Activated naive CD4-positive, alpha-beta T cell treated with anti-CD3 and anti-CD28 coated beads, Interleukin-2, amount 50 U/mL, for 16 hours (primary cell): ENCODE data around the gene WDFY2.
A peak's percentile ranks its signal among the peaks of the same experiment; 100 is the strongest.

Source experiments
- DNase-seq: peaks from one replicate; pipeline ENCODE4 v3.0.0-alpha.2; 2020

Gene WDFY2

DNA sequence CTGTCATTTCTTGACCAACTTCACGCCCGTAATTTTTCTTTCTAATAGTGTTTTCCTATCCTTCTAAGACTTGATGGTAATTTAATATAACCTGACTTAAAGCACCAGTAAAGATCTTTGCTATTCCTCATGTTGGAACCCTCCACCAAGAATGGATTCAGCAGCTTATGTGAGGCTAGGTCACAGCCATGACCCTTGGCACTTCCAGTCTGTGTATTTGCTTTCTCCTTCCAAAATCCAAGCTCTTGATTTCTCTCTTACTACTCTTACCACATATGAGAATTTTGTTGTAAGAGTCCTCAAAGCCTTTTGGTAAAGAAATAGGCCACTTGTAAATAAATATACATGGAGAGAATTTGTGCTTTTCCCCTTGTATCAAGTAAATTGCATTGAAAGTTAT lies 158.3 kb downstream of the WDFY2 start:
- no peak for DNase-seq

DNA sequence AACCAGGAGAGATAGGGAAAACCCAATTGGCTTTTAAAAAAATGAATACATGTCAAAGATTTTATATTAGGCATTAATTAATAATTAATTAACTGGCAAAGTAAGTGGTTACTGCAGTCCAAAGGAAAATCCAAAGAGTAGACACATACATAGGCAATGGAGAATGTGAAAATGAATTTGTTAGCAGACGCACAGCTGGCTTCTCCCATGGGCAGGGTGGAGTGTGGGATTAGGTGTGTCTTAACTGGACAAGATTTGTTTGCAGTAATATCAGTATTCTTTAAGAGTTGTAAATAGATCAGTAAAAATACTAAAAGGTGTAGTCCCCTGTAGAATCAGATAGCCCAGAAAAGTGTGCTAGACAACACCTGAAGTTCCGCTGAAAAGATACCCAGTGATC lies 161.0 kb downstream of the WDFY2 start:
- DNase-seq: no peak

DNA sequence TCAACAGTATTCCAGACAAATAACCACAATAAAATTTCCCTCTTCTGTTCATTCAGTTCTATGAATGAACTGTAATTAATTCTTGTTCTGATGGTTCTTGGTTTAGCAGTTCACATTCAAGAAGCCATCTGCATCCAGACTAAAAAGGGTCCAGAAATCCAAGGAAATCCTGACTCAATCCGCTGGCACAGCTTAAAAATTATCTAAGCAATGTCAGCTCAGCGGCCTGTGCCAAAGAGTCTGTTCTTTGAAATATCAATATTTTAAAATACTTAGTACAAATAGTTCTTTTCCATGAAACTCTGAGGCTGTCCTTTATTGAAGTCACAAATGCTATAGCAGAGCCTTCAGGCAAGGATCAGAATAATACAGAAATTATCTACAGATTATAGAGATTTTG lies 162.5 kb downstream of the WDFY2 start:
- DNase-seq: no peak

DNA sequence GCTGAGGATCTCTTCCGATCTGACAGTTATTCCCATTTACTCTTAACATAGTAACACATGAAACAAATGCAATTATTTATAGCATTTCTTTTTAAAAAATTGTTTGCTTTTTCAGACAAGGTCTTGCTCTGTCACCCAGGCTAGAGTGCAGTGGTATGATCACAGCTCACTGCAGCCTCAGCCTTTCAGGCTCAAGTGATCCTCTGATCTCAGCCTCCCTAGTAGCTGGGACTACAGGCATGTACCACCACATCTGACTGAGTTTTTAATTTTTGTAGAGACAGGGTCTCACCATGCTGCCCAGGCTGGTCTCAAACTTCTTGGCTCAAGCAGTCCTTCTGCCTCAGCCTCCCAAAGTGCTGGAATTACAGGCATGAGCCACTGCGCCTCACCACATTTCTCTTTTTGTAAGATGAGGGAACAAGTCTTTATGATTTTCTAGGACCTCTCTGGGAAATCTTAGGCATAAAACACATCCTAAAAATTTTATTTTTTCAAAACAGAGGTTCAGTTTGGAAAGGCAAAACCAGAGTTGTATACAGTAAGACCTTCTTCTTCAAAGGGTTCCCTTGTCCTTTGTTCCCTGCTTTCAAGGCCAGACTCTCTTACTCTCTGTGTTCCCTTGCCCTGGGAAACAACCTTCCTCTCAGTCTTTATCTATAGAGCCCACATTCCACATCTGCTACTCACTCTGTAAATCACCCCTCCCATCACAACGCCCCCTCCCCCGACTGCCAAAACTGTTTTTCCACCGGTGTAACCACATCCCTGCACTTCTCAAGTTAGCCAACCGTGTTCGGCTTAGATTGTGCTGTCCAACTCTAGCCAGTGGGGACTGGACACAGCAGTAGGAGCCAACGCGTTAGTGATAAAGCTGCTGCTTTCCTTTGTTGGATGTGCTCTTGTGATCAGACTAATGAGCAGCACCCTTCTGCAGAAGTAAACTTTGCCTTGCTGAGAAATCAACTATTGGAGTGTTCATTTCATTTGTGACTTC lies 163.5 kb downstream of the WDFY2 start:
- no peak for DNase-seq

DNA sequence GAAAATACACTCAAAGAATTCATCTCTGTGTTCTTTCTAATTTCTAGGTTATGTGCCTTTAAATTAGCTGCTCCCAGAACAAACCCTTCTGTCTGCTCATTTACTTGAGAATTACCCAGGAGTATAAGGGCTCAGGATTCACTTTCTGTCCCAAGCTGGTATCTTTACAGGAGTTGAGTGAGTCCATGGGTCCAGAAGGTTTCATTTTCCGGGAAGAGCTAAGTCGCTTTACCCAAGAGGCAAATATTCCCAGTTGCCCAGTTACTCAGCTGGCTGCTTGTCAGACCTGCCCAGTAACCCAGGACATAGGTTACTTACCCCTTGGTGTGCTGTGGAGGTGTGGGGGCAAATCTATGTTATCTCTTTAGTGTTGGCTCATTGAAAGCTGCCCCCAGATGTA lies 172.4 kb downstream of the WDFY2 start:
- no peak for DNase-seq

DNA sequence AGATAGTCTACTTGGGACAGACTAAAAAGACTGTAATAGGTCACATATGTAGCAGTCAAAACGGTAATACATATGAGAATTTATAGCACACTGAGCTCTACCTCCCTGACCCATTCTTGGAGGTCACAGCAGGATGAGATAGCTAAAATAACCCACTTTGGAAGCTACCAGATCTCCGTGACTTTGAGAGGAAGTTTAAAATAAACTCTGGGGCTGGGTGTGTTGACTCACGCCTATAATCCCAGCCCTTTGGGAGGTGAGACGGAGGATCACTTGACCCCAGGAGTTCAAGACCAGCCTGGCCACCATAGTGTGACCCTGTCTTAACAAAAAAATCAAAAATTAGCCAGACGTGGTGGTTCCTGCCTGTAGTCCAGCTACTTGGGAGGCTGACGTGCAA lies 174.4 kb downstream of the WDFY2 start:
- no peak for DNase-seq

DNA sequence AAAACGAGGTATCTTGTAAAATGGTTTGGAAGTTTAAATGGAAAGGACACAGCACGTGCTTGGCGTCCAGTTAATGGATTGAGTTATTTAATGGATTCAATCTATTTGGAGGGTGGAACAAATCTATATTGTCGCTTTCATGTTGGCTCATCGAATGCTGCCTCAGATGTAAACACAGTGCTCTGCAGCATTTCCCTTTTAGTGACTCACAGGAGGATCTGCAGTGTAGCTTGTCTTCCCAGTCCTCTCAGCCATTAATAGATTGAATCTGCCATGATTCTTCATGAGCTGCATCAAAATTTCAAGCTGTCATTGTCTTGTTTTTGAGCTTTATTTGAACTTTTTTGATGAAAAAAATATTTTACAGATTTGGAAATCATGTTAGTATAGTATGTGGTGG lies 175.0 kb downstream of the WDFY2 start:
- DNase-seq: no peak

DNA sequence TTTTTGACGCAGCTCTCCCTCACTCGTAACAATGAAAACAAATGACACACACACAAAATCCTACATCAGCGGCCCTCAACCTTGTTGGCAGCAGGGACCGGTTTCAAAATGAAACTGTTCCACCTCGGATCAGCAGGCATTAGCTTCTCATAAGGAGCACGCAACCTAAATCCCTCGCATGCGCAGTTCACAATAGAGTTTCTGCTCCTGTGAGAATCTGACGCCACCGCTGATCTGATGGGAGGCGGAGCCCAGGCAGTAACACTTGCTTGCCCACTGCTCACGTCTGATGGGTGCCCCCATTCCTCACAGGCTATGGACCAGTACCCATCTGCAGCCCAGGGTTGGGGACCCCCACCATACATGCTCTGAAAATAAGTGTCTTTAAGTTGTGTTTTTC lies 176.3 kb downstream of the WDFY2 start:
- no peak for DNase-seq

DNA sequence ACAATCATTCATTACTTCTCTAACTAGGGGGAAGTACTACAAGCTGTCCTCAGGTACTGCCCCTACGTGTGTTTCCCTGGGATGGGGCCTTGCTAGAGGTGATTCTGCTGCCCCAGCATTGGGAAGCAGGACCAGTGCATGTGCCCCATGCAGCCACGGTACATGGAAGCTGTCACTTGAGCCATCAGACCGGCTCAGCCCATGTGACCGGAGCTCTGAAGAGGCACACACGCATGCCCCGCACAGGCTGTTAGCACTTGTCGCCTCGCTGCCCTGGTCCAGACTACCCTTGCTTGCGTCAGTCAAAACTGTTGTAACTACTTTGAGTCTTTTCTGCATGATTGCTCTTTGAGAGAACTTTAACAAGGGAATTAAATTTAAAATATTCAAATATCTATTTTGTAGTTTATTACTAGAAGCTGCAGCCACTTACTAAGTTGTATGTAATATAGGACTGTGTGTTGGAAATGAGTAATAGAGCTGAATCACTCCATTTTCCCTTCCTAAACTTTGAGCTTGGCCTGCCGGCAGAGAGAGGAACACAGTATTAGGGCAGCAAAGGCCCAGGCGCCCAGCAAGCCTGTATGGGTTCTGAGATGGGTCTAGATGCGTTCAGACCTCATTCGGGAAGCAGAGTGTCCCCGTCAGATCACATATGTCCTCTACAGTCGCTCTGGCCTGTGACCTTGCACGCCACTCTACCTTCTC lies 177.5 kb downstream of the WDFY2 start:
- DNase-seq: no peak

DNA sequence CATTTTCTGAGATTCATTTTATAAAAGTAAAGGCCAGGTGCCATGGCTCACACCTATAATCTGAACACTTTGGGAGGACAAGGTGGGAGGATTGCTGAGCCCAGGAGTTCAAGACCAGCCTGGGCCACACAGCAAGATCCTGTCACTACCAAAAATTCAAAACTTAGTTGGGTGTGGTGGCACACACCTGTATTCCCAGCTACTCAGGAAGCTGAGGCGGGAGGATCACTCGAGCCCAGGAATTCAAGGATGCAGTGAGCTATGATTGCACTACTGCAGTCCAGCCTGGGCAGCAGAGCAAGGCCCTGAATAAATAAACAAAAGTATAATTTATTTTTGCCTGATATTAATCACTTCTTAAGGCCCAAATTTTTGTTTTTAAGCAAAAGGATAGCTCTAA lies 179.2 kb downstream of the WDFY2 start:
- DNase-seq: no peak

DNA sequence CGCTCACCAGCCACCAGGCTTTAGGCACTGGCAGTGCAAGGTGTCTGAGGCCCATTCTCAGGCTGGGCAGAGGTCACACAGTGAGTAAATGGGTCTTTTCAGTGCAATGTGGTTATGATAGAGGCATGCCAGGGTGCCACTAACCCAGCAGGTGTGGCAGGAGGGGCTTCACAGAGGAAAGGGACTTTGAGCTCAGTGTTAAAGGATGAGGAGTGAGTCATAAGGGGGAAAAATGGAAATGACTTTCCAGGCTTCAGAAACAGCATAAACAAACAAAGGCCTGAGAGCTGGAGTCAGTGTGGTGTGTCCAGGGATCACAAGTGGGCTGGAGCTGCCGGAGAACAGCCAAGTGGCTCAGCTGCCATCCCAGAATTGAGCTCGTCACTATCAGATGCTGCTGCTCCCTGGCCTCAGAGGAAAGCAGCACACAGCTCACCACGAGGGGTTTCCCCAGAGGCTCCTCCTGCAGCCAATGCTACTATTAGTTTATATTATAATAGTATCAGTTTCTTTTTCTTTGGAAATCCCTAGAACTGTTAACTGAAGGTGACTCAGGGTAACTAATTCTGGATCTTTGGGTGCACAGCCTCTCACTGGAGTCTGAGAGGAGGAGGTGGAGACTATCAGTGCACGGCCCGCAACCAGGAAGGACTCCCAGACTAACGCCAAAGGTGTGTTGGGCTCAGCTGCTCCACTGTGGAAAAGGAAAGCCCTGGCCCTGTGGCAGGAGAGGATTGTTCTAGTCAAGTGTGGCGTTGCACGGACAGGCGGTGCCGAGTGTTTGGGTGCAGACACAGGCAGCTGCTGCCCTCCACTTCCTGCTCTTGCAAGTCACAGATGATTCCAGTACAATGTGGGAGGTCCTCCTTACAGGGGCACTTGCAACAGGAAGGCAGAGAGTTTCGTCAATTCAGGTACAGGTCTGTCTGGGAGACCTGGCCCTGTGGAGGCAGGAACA lies 180.2 kb downstream of the WDFY2 start:
- DNase-seq: peak; percentile 76

DNA sequence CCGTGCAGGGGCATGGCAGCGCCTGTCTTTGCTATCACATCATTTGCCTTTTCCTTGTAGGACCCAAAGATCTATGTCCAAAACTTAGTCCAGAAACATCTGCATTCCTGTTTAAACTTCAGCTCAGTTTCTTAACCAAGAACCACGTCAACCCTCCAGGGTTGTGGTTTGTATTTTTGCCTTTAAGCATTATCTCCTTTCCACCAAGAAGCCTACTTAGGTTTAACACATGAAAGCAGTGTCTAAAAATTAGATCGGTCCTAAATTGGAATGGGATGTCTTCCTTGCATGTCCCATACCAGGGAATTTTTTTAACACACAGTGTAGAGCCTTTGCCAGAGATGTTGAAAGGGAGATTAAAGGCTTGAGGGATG lies 180.9 kb downstream of the WDFY2 start:
- no peak for DNase-seq

DNA sequence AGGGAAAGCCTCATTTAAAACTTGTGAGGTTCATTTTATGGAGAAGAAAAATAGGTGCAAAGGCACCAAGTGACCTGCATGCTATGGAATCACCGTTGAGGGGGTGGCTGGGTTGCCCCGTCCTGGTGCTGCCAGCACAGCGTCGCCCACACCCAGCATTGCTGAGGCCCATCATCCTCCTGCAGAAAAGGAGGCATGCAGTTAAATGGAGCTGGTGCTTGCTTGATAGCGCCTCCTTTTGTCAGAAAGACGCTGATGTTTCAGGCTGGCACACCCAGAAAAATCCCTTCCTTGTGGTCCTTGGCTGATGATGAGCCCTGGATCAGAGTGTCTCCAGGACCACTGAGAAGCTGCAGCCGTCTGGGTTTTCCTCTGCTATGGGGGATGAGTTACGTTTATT lies 182.8 kb downstream of the WDFY2 start:
- DNase-seq: no peak

DNA sequence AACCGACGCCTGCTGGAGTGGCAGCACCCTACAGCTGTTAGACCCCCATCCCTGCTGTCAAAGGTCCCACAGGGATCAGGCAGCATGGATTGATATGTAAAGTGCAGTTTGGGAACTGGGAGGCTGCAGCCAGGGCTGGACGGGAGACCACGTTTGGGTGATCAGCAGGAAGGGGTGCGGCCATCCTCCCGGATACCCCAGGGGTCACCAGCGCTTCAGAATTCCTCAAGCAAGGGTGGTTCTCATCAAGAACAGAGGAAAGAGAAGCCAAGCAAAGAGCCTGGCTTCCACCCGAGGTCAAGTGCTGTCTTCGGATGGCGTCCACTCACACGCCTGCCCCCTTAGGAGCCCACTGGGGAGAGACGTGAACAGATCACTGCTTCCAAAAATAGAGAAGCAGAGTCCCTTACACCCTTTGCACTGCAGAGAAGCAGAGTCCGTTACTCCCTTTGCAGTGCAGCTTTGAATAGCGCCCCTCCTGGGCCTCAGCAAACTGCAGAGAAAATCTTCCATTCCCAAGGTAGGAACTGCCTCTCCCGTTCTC lies 184.2 kb downstream of the WDFY2 start:
- no peak for DNase-seq

DNA sequence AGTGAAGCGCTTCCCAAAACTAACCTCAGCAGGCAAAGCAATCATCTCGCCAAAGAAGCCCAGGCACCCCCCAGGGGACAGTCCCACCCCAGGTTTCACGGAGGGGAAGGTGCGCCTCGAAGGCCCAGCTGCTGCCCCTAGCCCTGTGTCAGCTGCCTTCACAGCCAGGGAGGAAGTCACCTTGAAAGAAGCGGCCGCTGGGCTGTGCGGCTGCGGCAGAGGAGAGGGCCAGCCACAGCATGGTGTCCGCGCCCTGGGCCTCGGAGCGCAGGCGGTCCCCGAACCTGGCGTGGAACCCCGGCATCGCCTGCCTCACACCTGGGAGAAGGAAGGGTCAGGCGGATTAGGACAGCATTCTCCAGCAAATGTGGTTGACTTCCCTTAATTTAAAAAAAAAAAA lies 184.7 kb downstream of the WDFY2 start:
- DNase-seq: no peak

DNA sequence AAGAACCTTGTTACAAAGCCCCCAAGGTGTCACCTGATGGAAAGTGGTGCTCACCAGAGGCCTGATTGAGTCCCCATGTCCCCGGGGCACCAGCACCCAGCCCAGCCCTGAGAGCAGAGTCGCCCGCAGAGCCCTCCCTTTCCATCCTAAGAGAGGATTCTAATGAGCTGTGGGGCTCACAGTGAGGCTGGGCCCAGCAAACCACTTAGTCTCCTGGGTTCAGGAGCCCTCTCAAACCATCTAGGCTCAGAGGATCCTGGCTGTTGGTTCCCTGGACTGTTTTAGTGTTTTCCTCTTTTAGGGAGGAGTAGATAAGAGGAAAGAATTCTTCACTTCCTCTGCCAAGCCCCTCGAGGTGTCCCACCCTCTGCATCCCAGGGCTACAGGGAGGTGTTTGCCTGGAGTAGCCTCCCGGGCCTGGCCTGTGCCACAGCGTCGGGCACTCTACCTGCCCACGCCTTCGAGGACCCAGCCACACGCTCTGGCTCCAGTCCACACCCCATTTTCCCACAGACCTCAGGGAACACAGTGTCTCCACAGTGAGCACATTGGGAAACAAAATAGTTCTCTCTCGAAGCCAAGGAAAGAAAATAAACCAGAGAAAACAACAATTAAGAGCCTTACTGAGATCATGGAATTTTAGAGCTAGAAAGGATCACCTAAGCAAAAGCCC lies 185.3 kb downstream of the WDFY2 start:
- DNase-seq: no peak

DNA sequence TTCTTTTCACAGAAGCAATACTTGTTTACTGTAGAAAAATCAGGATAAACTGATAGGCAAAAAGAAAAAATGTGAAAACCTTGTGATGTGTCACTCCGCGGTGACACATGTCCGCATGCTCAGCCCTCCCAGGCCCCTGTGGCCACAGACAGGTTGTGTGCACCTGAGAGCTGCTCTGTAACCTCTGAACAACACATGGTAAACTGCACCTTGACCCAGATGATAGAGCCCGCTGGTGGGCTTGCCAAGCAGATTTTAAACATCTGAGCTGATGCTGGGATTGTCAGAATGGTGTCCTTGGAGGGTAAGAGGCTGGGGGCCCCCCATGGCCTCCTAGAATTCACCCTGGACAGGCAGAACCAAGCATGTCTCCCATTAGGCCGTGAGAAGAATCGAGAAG lies 185.9 kb downstream of the WDFY2 start:
- no peak for DNase-seq

DNA sequence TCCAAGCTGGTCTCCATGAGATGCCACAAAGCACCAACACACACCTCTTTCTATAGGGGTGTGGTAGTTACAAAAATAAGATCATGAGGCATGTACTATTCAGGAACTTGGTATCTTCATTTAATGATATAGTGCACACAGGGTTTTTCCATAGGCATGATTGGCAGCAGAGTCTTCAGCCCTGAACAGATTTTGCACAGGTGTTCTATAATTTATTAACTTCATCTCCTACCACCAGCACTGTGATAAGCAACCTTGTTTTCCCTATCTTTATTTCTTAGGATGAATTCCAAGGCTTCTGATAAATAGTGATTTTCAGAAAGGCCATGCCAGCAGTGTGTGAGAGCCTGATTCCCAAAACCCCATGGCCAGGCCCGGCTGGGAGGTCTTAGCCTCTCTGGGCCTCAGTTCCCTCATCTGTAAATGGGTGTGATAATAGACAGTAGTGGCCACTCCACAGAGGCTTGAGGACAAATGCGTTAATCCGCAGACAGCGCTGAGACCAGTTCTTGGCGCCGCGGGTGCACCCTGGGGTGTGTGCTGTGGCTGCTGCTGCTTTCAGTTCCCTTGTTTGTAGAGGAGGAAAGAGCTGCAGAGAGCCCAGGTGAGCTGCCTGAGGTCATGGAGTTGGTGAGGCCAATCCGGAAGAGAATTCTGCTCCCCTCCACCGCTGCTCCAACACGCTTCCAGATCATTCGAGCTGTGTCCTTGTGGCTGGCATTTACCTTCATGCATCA lies 186.6 kb downstream of the WDFY2 start:
- DNase-seq: no peak

DNA sequence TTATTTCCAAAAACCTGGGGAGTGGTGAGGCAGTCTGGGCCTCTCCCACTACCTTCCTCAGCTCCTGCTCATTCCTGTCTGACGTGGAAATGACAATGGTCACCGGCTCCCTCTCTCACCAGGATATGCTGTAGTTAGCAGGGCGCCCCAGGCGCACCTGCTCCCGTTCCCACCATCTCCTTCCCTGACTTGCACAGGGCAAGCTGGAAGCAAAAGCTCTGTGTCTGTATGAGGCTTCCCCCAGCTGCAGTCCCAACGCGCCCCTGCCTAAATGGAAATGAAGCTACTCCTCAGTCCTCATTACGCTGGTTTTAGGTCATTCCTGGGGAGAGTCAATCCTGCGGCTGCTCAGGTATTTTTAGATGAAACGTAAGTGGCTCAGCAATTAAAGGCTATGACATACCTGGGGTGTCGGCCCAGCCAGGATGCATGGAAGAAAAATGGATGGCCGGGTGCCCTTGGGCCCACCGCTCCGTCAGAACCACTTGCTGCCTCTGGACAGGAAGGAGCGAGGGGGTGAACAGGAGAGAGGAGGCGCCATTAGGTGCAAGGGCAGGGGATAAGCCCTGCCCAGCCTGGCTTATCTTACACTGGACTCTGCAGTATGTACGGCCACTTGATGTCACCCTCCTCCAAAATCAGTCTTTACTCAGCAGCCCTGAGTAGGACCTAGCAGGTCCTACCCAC lies 187.3 kb downstream of the WDFY2 start:
- DNase-seq: no peak

DNA sequence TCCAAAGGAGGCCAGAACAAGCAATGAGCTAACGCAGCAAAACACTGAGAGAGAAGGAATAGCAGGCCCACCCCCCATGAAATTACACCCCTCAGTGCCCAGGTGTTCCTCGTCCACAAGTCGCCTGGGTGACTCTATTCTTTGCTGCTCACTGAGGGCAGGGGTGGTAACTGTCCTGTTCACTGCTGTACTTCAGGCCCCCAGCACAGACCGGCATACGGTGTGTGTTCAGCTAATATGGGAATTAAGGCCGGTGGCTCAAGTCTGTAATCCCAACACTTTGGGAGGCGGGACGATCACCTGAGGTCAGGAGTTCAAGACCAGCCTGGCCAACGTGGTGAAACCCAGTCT lies 187.8 kb downstream of the WDFY2 start:
- no peak for DNase-seq

DNA sequence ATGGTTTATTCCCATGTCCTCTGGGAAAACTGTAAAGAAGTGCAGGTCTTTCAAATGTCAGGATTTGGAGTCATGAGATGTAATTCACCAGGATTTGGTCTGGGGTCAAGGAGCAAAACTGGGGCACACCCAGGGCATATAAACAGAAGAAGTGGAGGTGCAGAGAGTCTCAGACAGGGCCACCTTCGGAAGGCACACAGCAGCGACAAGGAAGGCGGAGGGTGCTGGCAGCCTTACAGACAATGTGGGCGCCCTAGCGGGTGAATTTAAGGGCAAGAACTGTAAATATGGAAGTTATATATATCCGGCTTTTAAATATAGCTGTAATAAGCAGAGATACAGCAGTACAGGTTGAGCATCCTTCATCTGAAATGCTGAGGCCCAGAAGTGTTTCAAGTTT lies 188.5 kb downstream of the WDFY2 start:
- no peak for DNase-seq
